ENCODE data around the gene AMZ2. TPM values are rescaled to one million over a fixed set of nuclear protein-coding genes. Genes with fewer than 3 reads are reported as not detected.
"Not testable (repeated sequence)": the region's sequence is repeated elsewhere in the genome, so short reads cannot be mapped to it uniquely, and the experiment has no call there.

AMZ2 gene
- polyA plus RNA-seq, 1 of the 3 experiments (the other 2 are of a cell fraction): 95.9 TPM

GRCh38 chr17:68259648-68259951, 11.8 kb downstream of the AMZ2 start:
- H3K79me2 ChIP-seq (ENCODE audit: insufficient read depth); H3F3A ChIP-seq (replicated peaks; ENCODE audit: insufficient read depth); H4K20me1 ChIP-seq (ENCODE audit: insufficient read depth); H2AFZ ChIP-seq (ENCODE audit: low read depth); H3K9me2 ChIP-seq; H3K4me2 ChIP-seq; DNase-seq; H3K9ac ChIP-seq; H3K27ac ChIP-seq (ENCODE audit: low read depth in 2 of 2, low read length in 1 of 2); H3K9me3 ChIP-seq; H3K27me3 ChIP-seq (ENCODE audit: insufficient read depth); H3K4me3 ChIP-seq (ENCODE audit: low read depth in 2 of 2, low read length in 1 of 2); H3K4me1 ChIP-seq (ENCODE audit: control insufficient read depth in 1 of 2, insufficient read depth in 2 of 2, low read depth in 1 of 2, low read length in 1 of 2); POLR2A ChIA-PET: not testable (repeated sequence)
- H3K36me3 ChIP-seq (replicated peaks in 1 of 2; ENCODE audit: control insufficient read depth in 1 of 2, insufficient read depth in 2 of 2, low read length in 1 of 2): peaks cover 24 to 28% of the 10 kb centered on the region in 2 experiments
- CTCF ChIA-PET: interaction anchor here (8.8 kb wide), 1 partner anchor 178 kb away, joined by 77 read pairs; no protein-coding TSS in a partner anchor
- 69% methylated on average over 3 of the region's 3 CpGs for WGBS (ENCODE audit: low lambda C conversion rate)

- no peak overlapping the region for H3K27ac ChIP-seq (ENCODE audit: low read depth in 2 of 2, low read length in 1 of 2)
- no peak for DNase-seq
- no peak overlapping the region for H3K4me3 ChIP-seq (ENCODE audit: low read depth in 2 of 2, low read length in 1 of 2)
- H3K9ac ChIP-seq: no peak overlapping the region
- H3F3A ChIP-seq (replicated peaks; ENCODE audit: insufficient read depth): no peaks in the 10 kb centered on the region
- 73% methylated on average over 9 of the region's 9 CpGs for WGBS (ENCODE audit: low lambda C conversion rate)
- H3K4me1 ChIP-seq (ENCODE audit: control insufficient read depth in 1 of 2, insufficient read depth in 2 of 2, low read depth in 1 of 2, low read length in 1 of 2): no peaks in the 10 kb centered on the region
- H3K79me2 ChIP-seq (ENCODE audit: insufficient read depth): no peaks in the 10 kb centered on the region
- H3K4me2 ChIP-seq: no peak overlapping the region
- no peak for TF ChIP-seq CHD2 (IDR thresholded peaks at IDR 0.05; ENCODE audit: low read length, partially characterized antibody)
- no peak for TF ChIP-seq RCOR1 (IDR thresholded peaks at IDR 0.05; ENCODE audit: low read length)
- no peak for TF ChIP-seq JUND (IDR thresholded peaks at IDR 0.05)
- TF ChIP-seq IRF3 (IDR thresholded peaks at IDR 0.05; ENCODE audit: low read depth, low read length): no peak
- POLR2A ChIA-PET: no interaction called here
- no peak overlapping the region for H2AFZ ChIP-seq (ENCODE audit: low read depth)
- H3K36me3 ChIP-seq (replicated peaks in 1 of 2; ENCODE audit: control insufficient read depth in 1 of 2, insufficient read depth in 2 of 2, low read length in 1 of 2): peaks cover 20 to 22% of the 10 kb centered on the region in 2 experiments
- CTCF ChIA-PET: interaction anchor here (0.6 to 8.8 kb wide), 6 partner anchors 12 to 497 kb away, joined by 3 to 77 read pairs (median 34); partner anchors contain the start of genes AMZ2 and ARSG
- no peaks in the 10 kb centered on the region for H3K9me3 ChIP-seq
- no peaks in the 10 kb centered on the region for H4K20me1 ChIP-seq (ENCODE audit: insufficient read depth)
- H3K9me2 ChIP-seq: no peaks in the 10 kb centered on the region
- H3K27me3 ChIP-seq (ENCODE audit: insufficient read depth): no peaks in the 10 kb centered on the region
Measured at GRCh38 chr17:68260051-68260762, 12.4 kb downstream of the AMZ2 start.

GRCh38 chr17:68262467-68262866, 14.6 kb downstream of the AMZ2 start:
- H3F3A ChIP-seq (replicated peaks; ENCODE audit: insufficient read depth); H3K27ac ChIP-seq (ENCODE audit: low read depth in 2 of 2, low read length in 1 of 2); H3K79me2 ChIP-seq (ENCODE audit: insufficient read depth); H3K27me3 ChIP-seq (ENCODE audit: insufficient read depth); H3K36me3 ChIP-seq (replicated peaks in 1 of 2; ENCODE audit: control insufficient read depth in 1 of 2, insufficient read depth in 2 of 2, low read length in 1 of 2); H3K4me3 ChIP-seq (ENCODE audit: low read depth in 2 of 2, low read length in 1 of 2); DNase-seq; H3K4me1 ChIP-seq (ENCODE audit: control insufficient read depth in 1 of 2, insufficient read depth in 2 of 2, low read depth in 1 of 2, low read length in 1 of 2); H2AFZ ChIP-seq (ENCODE audit: low read depth); H3K4me2 ChIP-seq; H3K9me3 ChIP-seq; H4K20me1 ChIP-seq (ENCODE audit: insufficient read depth); H3K9ac ChIP-seq; H3K9me2 ChIP-seq; POLR2A ChIA-PET: not testable (repeated sequence)
- CTCF ChIA-PET: interaction anchor here (0.7 to 8.8 kb wide), 28 partner anchors 8 to 1055 kb away, joined by 3 to 77 read pairs (median 4); partner anchors contain the start of genes AMZ2 and WIPI1
- 42% methylated on average over 2 of the region's 2 CpGs for WGBS (ENCODE audit: low lambda C conversion rate)

Data from SK-N-SH (cell line).